ENCODE results near the gene ANKRD23.

- TF ChIP-seq CTCF (IDR thresholded peaks at IDR 0.05) (no peak), POLR2A (IDR thresholded peaks at IDR 0.05) (no peak)
These were observed 35.5 kb downstream of the ANKRD23 start for GRCh38 chr2:96808176-96808837.
